Stomach (tissue), 4 donors: ENCODE data around the gene OLFML3.

Experiments
- EP300 ChIP-seq: sonication (generic); formaldehyde crosslinking; IDR thresholded peaks from one replicate; pipeline ENCODE4 v1.6.1; 2017; ENCODE audit warnings: antibody characterized with exemption
- POLR2A ChIP-seq, 4 donors: fragments of 450-650 bp; IDR thresholded peaks; one replicate each; pipeline ENCODE4 v1.6.1; 2016; ENCODE audit warnings: antibody characterized with exemption in 4 of 4, control low read depth in 2 of 4, mild to moderate bottlenecking in 1 of 4, moderate library complexity in 1 of 4
- POLR2AphosphoS5 ChIP-seq, 3 donors: sonication (generic); formaldehyde crosslinking; IDR thresholded peaks; one replicate each; pipeline ENCODE4 v1.6.1; 2016; ENCODE audit warnings: antibody characterized with exemption in 3 of 3
- TF ChIP-seq, protein P1 (sequence below), 7 experiments: fragments of 450-650 bp in 4 of 7; fragments of 200-600 bp in 3 of 7; sonication (generic) in 3 of 7; IDR thresholded peaks; one replicate each; pipeline ENCODE4 v1.5.1; 2016 to 2019; ENCODE audit warnings: antibody characterized with exemption in 7 of 7, control low read depth in 2 of 7, mild to moderate bottlenecking in 1 of 7

DNA sequence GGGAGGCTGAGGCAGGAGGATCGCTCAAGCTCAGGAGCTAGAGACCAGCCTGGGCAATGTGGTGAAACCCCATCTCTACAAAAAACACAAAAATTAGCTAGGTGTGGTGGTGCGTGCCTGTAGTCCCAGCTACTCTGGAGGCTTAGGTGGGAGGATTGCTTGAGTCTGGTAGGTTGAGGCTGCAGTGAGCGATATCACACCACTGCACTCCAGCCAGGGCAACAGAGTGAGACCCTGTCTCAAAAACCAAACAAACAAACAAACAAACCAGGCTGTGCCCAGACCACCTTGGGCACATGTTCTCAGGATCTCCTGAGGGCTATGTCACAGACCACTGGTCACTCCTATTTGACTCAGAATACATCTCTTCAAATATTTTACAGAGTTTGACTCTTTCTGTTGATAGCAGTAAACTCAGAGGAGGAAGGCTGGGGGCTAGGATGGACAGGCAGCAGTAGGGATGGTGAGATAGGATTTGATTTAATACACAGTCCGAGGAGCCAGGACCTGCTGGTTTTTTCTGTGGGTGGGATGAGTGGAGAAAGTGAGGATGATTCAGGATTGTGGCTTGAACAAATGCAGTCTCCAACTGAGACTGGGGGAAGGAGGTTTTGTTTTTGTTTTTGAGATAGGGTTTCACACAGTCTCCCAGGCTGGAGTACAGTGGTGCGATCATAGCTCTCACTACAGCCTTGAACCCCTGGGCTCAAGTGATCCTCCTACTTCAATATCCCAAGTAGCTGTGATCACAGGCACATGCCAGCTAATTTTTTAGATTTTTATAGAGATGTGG lies 46.5 kb downstream of the OLFML3 start:
- TF ChIP-seq, protein P1, sequence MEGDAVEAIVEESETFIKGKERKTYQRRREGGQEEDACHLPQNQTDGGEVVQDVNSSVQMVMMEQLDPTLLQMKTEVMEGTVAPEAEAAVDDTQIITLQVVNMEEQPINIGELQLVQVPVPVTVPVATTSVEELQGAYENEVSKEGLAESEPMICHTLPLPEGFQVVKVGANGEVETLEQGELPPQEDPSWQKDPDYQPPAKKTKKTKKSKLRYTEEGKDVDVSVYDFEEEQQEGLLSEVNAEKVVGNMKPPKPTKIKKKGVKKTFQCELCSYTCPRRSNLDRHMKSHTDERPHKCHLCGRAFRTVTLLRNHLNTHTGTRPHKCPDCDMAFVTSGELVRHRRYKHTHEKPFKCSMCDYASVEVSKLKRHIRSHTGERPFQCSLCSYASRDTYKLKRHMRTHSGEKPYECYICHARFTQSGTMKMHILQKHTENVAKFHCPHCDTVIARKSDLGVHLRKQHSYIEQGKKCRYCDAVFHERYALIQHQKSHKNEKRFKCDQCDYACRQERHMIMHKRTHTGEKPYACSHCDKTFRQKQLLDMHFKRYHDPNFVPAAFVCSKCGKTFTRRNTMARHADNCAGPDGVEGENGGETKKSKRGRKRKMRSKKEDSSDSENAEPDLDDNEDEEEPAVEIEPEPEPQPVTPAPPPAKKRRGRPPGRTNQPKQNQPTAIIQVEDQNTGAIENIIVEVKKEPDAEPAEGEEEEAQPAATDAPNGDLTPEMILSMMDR (IDR thresholded peaks at IDR 0.05) = no peak
- TF ChIP-seq POLR2A (IDR thresholded peaks at IDR 0.05) = no peak
- no peak for TF ChIP-seq EP300
- no peak for TF ChIP-seq POLR2AphosphoS5 (IDR thresholded peaks at IDR 0.05)
